Measurements from ENCODE around the gene JOSD2. TPM values are rescaled to one million over a fixed set of nuclear protein-coding genes. Genes with fewer than 3 reads are reported as not detected.

JOSD2 gene
- total RNA-seq, 4 donors from 2014 or later = 10.8 to 169 (median 36.6) TPM

DNA sequence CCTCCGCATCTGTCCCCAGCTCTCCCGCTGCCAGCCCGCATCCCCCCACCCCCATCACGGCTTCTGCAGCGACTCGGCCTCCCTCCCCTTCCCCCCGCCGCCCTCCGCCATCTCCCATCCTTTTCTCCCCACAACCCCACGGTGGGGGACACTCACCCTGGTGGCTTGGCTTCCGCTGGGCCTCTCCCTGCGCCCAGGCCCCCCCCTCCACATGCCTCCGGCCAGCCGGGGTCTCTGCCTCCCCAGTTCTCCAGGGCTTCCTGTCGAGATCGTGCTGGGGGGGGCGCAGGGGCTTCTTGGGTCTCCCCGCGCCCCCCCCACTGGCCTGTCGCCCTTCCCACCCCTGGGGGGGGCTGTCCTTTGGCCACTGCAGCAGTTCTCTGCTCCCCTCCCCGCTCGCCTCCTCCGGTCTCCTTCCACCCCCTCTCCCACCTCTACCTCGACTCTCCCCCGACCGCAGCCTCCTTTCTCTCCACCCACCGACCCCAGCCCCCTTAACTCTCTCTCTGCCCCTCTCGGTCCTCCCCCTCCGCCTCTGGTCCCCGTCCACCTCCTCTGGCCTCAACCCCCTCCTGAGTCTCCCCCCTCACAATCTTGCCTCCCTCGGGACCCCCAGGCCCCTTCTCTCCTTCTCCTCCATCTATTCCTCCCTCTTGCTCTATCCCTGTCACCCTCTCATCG lies 40.2 kb upstream of the JOSD2 start:
- Histone ChIP-seq H3K4me3 (peak overlapping the region in 1 of 4 donors; percentile 9), H3K27me3 (peaks cover 64% of the 10 kb centered on the region), H3K36me3 (no peaks in the 10 kb centered on the region), H3K27ac (no peak overlapping the region), H3K9me3 (no peaks in the 10 kb centered on the region), H3K4me1 (peaks cover 0 to 9% (median 3%) of the 10 kb centered on the region in 4 donors)
- DNase-seq = no peak
- 13 to 24% methylated on average over 3 to 29 of the region's 32 CpGs for WGBS, 2 donors (ENCODE audit: low coverage in 1 of 2)
- in situ Hi-C loops (cut with MboI; ENCODE audit: low pct_ligation_motif_present in 1 of 4, low pct_unique_long_range_greater_than_20kb in 1 of 4, low sequenced_read_pairs in 3 of 4) (no loop called here), intact Hi-C loops (cut with DNase I; ENCODE audit: low total_unique reads) (no loop called here)
- no peak for TF ChIP-seq EP300 (IDR thresholded peaks at IDR 0.05; ENCODE audit: low read depth)
- TF ChIP-seq, protein P1, sequence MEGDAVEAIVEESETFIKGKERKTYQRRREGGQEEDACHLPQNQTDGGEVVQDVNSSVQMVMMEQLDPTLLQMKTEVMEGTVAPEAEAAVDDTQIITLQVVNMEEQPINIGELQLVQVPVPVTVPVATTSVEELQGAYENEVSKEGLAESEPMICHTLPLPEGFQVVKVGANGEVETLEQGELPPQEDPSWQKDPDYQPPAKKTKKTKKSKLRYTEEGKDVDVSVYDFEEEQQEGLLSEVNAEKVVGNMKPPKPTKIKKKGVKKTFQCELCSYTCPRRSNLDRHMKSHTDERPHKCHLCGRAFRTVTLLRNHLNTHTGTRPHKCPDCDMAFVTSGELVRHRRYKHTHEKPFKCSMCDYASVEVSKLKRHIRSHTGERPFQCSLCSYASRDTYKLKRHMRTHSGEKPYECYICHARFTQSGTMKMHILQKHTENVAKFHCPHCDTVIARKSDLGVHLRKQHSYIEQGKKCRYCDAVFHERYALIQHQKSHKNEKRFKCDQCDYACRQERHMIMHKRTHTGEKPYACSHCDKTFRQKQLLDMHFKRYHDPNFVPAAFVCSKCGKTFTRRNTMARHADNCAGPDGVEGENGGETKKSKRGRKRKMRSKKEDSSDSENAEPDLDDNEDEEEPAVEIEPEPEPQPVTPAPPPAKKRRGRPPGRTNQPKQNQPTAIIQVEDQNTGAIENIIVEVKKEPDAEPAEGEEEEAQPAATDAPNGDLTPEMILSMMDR (IDR thresholded peaks at IDR 0.05) = no peak
- no peak for TF ChIP-seq POLR2A (IDR thresholded peaks at IDR 0.05)
- TF ChIP-seq POLR2AphosphoS5 (IDR thresholded peaks at IDR 0.05) = no peak

DNA sequence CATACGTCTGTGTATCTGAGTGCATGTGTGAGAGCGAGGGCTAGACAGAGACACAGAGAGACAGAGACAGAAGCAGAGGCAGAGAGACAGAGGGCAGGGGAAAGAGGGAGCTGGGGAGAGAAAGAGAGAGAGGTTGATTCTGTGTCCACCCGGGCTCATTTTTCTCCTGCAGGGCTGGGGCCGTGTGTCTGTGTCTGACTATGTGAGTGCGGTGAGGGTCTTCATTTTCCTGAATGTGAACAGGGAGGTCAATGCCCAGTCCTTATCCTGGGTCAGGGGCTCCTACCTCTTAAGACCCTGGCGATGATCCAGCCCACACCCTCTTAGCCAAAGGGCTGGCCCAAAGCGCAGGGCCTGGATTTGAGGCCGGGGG lies 39.6 kb upstream of the JOSD2 start:
- Histone ChIP-seq H3K27me3 (peaks cover 59% of the 10 kb centered on the region), H3K27ac (no peak overlapping the region), H3K9me3 (no peaks in the 10 kb centered on the region), H3K4me1 (peaks cover 0 to 4% (median 0%) of the 10 kb centered on the region in 4 donors), H3K36me3 (no peaks in the 10 kb centered on the region), H3K4me3 (no peak overlapping the region)
- 23 to 36% methylated on average over 4 to 8 of the region's 8 CpGs for WGBS, 2 donors (ENCODE audit: low coverage in 1 of 2)
- intact Hi-C loops (cut with DNase I; ENCODE audit: low total_unique reads) = no loop called here
- in situ Hi-C loops (cut with MboI; ENCODE audit: low pct_ligation_motif_present in 1 of 4, low pct_unique_long_range_greater_than_20kb in 1 of 4, low sequenced_read_pairs in 3 of 4) = no loop called here
- TF ChIP-seq POLR2AphosphoS5 (IDR thresholded peaks at IDR 0.05) = no peak
- TF ChIP-seq, protein P1 (IDR thresholded peaks at IDR 0.05) = no peak
- TF ChIP-seq EP300 (IDR thresholded peaks at IDR 0.05; ENCODE audit: low read depth) = no peak
- no peak for TF ChIP-seq POLR2A (IDR thresholded peaks at IDR 0.05)
- DNase-seq = no peak

DNA sequence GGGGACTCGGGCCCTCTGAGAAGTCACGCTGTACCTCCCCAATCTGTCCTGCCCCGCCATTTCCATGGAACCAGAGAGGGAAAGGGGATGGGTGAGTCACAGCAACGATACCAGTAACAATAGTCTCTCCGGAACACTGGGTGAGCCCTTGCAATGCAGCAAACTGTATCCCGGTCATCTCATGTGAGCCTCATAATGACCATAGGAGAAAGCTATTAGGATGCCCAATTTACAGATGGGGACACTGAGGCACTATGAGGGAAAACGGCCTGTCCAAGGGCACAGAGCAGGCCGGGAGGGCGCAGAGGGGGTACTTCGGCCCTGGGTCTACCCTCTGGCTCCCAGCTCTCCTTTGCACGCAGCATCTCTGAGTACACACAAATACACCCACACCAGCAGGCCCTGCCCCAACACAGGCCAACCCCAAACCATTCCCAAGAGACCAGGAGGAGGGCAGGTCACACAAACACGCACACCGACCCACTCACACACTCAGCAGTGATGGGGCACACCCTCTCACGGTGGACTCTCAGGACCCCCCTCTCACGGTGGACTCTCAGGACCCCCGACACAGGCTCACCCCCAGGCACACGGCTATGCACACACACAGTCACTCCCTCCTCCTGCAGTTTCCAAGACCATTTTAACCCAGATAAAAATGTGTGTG lies 39.1 kb upstream of the JOSD2 start:
- intact Hi-C loops (cut with DNase I; ENCODE audit: low total_unique reads) = no loop called here
- Histone ChIP-seq H3K27me3 (peaks cover 53% of the 10 kb centered on the region), H3K4me3 (no peak overlapping the region), H3K4me1 (peaks cover 0 to 4% (median 0%) of the 10 kb centered on the region in 4 donors), H3K9me3 (no peaks in the 10 kb centered on the region), H3K36me3 (no peaks in the 10 kb centered on the region), H3K27ac (no peak overlapping the region)
- TF ChIP-seq POLR2A (IDR thresholded peaks at IDR 0.05) = no peak
- no peak for TF ChIP-seq POLR2AphosphoS5 (IDR thresholded peaks at IDR 0.05)
- TF ChIP-seq, protein P1 (IDR thresholded peaks at IDR 0.05) = no peak
- TF ChIP-seq EP300 (IDR thresholded peaks at IDR 0.05; ENCODE audit: low read depth) = no peak
- 69% methylated on average over 17 of the region's 17 CpGs; no CpG with 5 or more reads in 1 of the 2 donors for WGBS, 2 donors (ENCODE audit: low coverage in 1 of 2)
- no peak for DNase-seq
- in situ Hi-C loops (cut with MboI; ENCODE audit: low pct_ligation_motif_present in 1 of 4, low pct_unique_long_range_greater_than_20kb in 1 of 4, low sequenced_read_pairs in 3 of 4) = loop anchor here in 3 of 4 donors (10.0 to 25.0 kb wide), 2 partner anchors 235 to 237 kb away; partner anchors contain the start of gene ACP4 (in 2 of the 3)

All from transverse colon (tissue), 4 donors.